Panc1 (cell line): ENCODE data around the gene RHBDF2. TPM values are rescaled to one million over a fixed set of nuclear protein-coding genes. Genes with fewer than 3 reads are reported as not detected.

ENCODE experiments used
- ATAC-seq: fragments of 200-7000 bp; cut with Tn5 transposase; 2 replicates; pipeline ENCODE4 v1.9.1; 2020; ENCODE audit warnings: mild to moderate bottlenecking, moderate library complexity
- BruUV-seq: library from RNA; stranded (reverse); fragments of 400-500 nt; replicated peaks from 2 replicates; lab custom pipeline; 2021; lab: Mats Ljungman, UMichigan
- CTCF ChIA-PET: fragments of 300-600 bp; sonication (Branson Sonifier 250); formaldehyde crosslinking; loops from one replicate; lab custom pipeline; 2022; ENCODE audit warnings: antibody characterized with exemption; lab: Charles Lee
- POLR2A ChIA-PET: fragments of 300-600 bp; sonication (Branson Sonifier 250); formaldehyde crosslinking; loops from one replicate; lab custom pipeline; 2022; ENCODE audit warnings: antibody characterized with exemption; lab: Charles Lee
- DNase-seq: peaks from one replicate; pipeline ENCODE4 v3.0.0-alpha.2; 2010; ENCODE audit warnings: low read depth, low spot score
- H3K27ac ChIP-seq: 2 replicates; pipeline ENCODE4 v1.5.1; 2011; ENCODE audit warnings: mild to moderate bottlenecking, low read length, inconsistent platforms
- H3K27me3 ChIP-seq: fragments of 200-500 bp; sonication (Bioruptor generic); 2 replicates; pipeline ENCODE4 v1.6.0; 2014; ENCODE audit warnings: low read length, inconsistent platforms; ENCODE audit not compliant: control insufficient read depth, insufficient read depth
- H3K36me3 ChIP-seq: fragments of 200-500 bp; sonication (Bioruptor generic); 2 replicates; pipeline ENCODE4 v1.5.1; 2014; ENCODE audit warnings: inconsistent platforms, mild to moderate bottlenecking, low read length, moderate library complexity; ENCODE audit not compliant: control insufficient read depth, insufficient read depth
- H3K4me1 ChIP-seq: 2 replicates; pipeline ENCODE4 v1.5.1; 2011; ENCODE audit warnings: inconsistent platforms, mild to moderate bottlenecking, low read length, moderate library complexity; ENCODE audit not compliant: control insufficient read depth, insufficient read depth
- H3K4me3 ChIP-seq, 2 experiments: 2 replicates each; pipeline ENCODE4 v1.5.1; 2011 to 2012; ENCODE audit warnings: low read depth in 2 of 2, low read length in 2 of 2, mild to moderate bottlenecking in 2 of 2, inconsistent platforms in 1 of 2, moderate library complexity in 1 of 2
- H3K9me3 ChIP-seq: fragments of 200-500 bp; sonication (Bioruptor generic); 2 replicates; pipeline ENCODE4 v1.5.1; 2014; ENCODE audit warnings: low read depth, mild to moderate bottlenecking, inconsistent platforms, low read length, moderate library complexity; ENCODE audit not compliant: control insufficient read depth, insufficient read depth
- POLR2AphosphoS5 ChIP-seq: IDR thresholded peaks from 2 replicates; pipeline ENCODE4 v1.6.1; 2012; ENCODE audit warnings: mild to moderate bottlenecking, low read depth, low read length, moderate library complexity
- SIN3A ChIP-seq: IDR thresholded peaks from 2 replicates; pipeline ENCODE4 v1.6.1; 2012; ENCODE audit warnings: low read depth, mild to moderate bottlenecking, low read length, moderate library complexity, borderline replicate concordance; ENCODE audit not compliant: insufficient read depth
- TCF7L2 ChIP-seq: IDR thresholded peaks from 2 replicates; pipeline ENCODE4 v1.6.1; 2011; ENCODE audit warnings: mild to moderate bottlenecking, low read depth, low read length, inconsistent platforms
- in situ Hi-C: cut with HindIII; loops from 2 replicates; pipeline ENCODE4 v1.10.0; 2016; ENCODE audit warnings: low sequenced_read_pairs, low pct_unique_long_range_greater_than_20kb
- intact Hi-C: fragments of 100-400 bp; cut with micrococcal nuclease; formaldehyde crosslinking; loops from one replicate; pipeline ENCODE4 v1.10.0; 2022; ENCODE audit not compliant: unreplicated experiment
- total RNA-seq: library from RNA; stranded (reverse); gene quantifications from one replicate; pipeline ENCODE4 v1.2.1, GENCODE V29; 2021; ENCODE audit not compliant: unreplicated experiment
- TF ChIP-seq, protein P1 (sequence below), 2 experiments: IDR thresholded peaks; 2 replicates each; pipeline ENCODE4 v1.6.1; 2011 to 2012; ENCODE audit warnings: low read depth in 2 of 2, control low read depth in 1 of 2, low read length in 1 of 2, mild to moderate bottlenecking in 1 of 2, moderate library complexity in 1 of 2; ENCODE audit not compliant: insufficient read depth in 1 of 2
- TF ChIP-seq, protein P2 (sequence below): fragments of 450-650 bp; IDR thresholded peaks from 2 replicates; pipeline ENCODE4 v1.5.1; 2017; ENCODE audit warnings: mild to moderate bottlenecking

The RHBDF2 gene
- total RNA-seq, 1 experiment from 2014 or later, result 67.8 TPM

DNA sequence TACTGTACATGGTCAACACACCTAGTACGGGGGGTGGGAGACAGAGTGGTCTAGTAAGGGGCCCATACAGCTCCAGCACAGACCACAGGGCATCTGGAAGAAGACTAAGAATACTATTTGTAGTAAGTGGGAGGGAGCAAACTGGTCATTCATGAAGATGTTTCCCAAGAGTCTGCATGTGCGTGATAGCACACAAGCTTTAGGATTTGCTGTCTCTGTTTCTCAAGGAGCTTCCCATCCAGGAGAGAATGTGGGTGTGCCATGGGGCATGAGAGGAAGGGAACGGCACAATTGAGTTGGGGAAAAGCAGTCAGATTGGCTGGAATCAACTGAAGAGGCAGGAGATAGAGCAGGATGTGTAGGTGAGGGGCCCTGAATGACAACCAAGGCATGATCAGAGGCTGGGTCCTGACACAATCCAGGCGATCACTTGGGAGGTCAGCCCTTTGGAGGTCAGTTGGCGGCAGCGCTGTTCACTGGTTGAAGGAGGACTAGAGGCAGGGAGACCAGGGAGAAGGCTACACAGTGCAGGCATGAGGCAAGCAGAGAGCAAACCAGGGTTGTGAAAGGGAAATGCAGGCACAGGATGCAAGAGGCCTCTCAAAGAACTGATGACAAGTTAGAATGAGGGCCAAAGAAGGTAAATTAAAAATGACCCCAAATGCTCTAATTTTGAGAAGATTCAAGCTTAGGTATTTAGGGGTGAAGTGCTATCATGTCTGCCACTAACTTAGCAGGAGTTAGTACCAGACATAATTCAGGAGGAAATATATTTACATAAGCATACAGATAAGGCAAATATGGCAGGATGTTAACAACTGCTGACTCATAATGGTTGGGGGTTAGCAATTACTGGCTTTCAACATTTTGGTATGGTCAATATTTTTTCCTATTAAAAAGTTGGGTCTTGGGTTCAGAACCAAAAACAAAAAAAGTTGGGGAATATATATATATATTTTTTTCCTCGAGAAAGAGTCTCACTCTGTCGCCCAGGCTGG is 58.6 kb downstream of the RHBDF2 start:
- H3K27ac ChIP-seq, result no peak overlapping the region
- H3K36me3 ChIP-seq, result no peaks in the 10 kb centered on the region
- H3K4me1 ChIP-seq, result peaks cover 72% of the 10 kb centered on the region
- H3K27me3 ChIP-seq, result no peaks in the 10 kb centered on the region
- intact Hi-C loops (no loop called here), in situ Hi-C loops (no loop called here)
- H3K9me3 ChIP-seq, result no peaks in the 10 kb centered on the region
- TF ChIP-seq POLR2AphosphoS5 (no peak), SIN3A (no peak)
- POLR2A ChIA-PET, result no interaction called here
- no peak for ATAC-seq
- BruUV-seq, result no TSS peak
- no peak for DNase-seq
- H3K4me3 ChIP-seq, result no peak overlapping the region
- CTCF ChIA-PET, result interaction anchor here (0.6 kb wide), 1 partner anchor 229 kb away, joined by 3 read pairs; no protein-coding TSS in a partner anchor

DNA sequence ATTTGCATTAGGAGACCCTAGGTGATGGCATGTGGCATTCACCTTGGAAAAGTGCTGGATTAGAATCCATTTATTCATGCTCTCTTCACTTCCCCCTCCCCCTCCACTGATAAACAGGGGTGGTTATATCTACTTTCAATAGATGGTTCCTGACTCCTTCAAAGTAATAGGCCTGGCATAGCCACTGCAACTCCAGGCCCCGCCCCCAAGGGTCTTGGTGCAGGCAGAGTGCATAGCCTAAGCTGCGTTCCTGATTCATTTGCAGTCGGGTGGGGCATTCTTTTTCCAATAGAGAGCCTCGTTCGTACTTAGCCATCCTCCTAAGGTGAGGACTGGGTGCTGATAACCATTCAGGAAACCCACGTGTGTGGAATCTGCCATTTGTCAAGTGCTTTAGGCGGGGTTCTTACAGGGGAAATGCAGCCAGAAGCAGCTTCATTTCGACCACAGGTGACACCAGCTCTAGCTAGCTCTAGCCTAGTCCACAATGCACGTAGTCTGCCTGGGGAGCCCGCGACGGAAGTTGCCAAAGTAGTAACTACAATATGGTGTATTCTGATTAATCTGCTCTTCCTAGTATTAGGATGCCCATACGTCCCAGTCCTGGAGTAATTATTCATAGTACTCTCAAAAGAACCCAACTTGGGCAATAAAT is 59.4 kb downstream of the RHBDF2 start:
- no peak for ATAC-seq

More for the DNA sequence above, 59.4 kb downstream of the RHBDF2 start:
- Histone ChIP-seq H3K36me3 (no peaks in the 10 kb centered on the region), H3K4me1 (peaks cover 66% of the 10 kb centered on the region), H3K27me3 (no peaks in the 10 kb centered on the region), H3K9me3 (no peaks in the 10 kb centered on the region), H3K27ac (no peak overlapping the region), H3K4me3 (no peak overlapping the region)
- no peak for TF ChIP-seq TCF7L2
- TF ChIP-seq, protein P1, sequence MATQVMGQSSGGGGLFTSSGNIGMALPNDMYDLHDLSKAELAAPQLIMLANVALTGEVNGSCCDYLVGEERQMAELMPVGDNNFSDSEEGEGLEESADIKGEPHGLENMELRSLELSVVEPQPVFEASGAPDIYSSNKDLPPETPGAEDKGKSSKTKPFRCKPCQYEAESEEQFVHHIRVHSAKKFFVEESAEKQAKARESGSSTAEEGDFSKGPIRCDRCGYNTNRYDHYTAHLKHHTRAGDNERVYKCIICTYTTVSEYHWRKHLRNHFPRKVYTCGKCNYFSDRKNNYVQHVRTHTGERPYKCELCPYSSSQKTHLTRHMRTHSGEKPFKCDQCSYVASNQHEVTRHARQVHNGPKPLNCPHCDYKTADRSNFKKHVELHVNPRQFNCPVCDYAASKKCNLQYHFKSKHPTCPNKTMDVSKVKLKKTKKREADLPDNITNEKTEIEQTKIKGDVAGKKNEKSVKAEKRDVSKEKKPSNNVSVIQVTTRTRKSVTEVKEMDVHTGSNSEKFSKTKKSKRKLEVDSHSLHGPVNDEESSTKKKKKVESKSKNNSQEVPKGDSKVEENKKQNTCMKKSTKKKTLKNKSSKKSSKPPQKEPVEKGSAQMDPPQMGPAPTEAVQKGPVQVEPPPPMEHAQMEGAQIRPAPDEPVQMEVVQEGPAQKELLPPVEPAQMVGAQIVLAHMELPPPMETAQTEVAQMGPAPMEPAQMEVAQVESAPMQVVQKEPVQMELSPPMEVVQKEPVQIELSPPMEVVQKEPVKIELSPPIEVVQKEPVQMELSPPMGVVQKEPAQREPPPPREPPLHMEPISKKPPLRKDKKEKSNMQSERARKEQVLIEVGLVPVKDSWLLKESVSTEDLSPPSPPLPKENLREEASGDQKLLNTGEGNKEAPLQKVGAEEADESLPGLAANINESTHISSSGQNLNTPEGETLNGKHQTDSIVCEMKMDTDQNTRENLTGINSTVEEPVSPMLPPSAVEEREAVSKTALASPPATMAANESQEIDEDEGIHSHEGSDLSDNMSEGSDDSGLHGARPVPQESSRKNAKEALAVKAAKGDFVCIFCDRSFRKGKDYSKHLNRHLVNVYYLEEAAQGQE (IDR thresholded peaks at IDR 0.05; ENCODE audit: insufficient read depth in 1 of 2, low read depth in 2 of 2, low read length in 1 of 2), result no peak
- no peak for TF ChIP-seq POLR2AphosphoS5
- TF ChIP-seq SIN3A, result no peak
- TF ChIP-seq, protein P2, sequence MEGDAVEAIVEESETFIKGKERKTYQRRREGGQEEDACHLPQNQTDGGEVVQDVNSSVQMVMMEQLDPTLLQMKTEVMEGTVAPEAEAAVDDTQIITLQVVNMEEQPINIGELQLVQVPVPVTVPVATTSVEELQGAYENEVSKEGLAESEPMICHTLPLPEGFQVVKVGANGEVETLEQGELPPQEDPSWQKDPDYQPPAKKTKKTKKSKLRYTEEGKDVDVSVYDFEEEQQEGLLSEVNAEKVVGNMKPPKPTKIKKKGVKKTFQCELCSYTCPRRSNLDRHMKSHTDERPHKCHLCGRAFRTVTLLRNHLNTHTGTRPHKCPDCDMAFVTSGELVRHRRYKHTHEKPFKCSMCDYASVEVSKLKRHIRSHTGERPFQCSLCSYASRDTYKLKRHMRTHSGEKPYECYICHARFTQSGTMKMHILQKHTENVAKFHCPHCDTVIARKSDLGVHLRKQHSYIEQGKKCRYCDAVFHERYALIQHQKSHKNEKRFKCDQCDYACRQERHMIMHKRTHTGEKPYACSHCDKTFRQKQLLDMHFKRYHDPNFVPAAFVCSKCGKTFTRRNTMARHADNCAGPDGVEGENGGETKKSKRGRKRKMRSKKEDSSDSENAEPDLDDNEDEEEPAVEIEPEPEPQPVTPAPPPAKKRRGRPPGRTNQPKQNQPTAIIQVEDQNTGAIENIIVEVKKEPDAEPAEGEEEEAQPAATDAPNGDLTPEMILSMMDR, result no peak
- intact Hi-C loops (no loop called here), in situ Hi-C loops (no loop called here)
- POLR2A ChIA-PET, result no interaction called here
- DNase-seq, result no peak
- BruUV-seq, result no TSS peak
- CTCF ChIA-PET, result interaction anchor here (0.6 kb wide), 1 partner anchor 230 kb away, joined by 3 read pairs; no protein-coding TSS in a partner anchor
